ENCODE measurements around the gene MGAT4A. TPM values are rescaled to one million over a fixed set of nuclear protein-coding genes. Genes with fewer than 3 reads are reported as not detected.
A peak's percentile ranks its signal among the peaks of the same experiment; 100 is the strongest.

The MGAT4A gene
- total RNA-seq, 2 experiments from 2014 or later, result 200 to 204 TPM

GRCh38 chr2:98743835-98744234, 12.9 kb upstream of the MGAT4A start:
- CTCF ChIA-PET, result interaction anchor here (0.9 to 1.1 kb wide), 2 partner anchors 13 to 94 kb away, joined by 3 read pairs; no protein-coding TSS in a partner anchor
- Mint-ChIP-seq H3K36me3 (ENCODE audit: low read depth) (no peaks in the 10 kb centered on the region), H3K4me1 (ENCODE audit: low read depth) (peaks cover 77% of the 10 kb centered on the region), H3K27ac (peak overlapping the region; percentile 49), H3K9me3 (no peaks in the 10 kb centered on the region), H3K4me3 (no peak overlapping the region), H3K27me3 (no peaks in the 10 kb centered on the region)
- peaks cover 44% of the 10 kb centered on the region for H3K4me1 ChIP-seq (ENCODE audit: insufficient read depth, low read length)
- intact Hi-C loops (cut with DNase I, micrococcal nuclease), result loop anchor here in 1 of 2 experiments (2.0 kb wide), 1 partner anchor 17 kb away; no protein-coding TSS in a partner anchor
- H3K27me3 ChIP-seq (ENCODE audit: control insufficient read depth in 1 of 2, insufficient read depth in 2 of 2, low read length in 2 of 2), result no peaks in the 10 kb centered on the region
- DNase-seq (peak in 1 of 14 experiments; percentile 57), ATAC-seq (ENCODE audit: poor library complexity) (peak; percentile 59)
- TF ChIP-seq, protein P1, sequence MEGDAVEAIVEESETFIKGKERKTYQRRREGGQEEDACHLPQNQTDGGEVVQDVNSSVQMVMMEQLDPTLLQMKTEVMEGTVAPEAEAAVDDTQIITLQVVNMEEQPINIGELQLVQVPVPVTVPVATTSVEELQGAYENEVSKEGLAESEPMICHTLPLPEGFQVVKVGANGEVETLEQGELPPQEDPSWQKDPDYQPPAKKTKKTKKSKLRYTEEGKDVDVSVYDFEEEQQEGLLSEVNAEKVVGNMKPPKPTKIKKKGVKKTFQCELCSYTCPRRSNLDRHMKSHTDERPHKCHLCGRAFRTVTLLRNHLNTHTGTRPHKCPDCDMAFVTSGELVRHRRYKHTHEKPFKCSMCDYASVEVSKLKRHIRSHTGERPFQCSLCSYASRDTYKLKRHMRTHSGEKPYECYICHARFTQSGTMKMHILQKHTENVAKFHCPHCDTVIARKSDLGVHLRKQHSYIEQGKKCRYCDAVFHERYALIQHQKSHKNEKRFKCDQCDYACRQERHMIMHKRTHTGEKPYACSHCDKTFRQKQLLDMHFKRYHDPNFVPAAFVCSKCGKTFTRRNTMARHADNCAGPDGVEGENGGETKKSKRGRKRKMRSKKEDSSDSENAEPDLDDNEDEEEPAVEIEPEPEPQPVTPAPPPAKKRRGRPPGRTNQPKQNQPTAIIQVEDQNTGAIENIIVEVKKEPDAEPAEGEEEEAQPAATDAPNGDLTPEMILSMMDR (IDR thresholded peaks at IDR 0.05), result no peak
- H3K4me3 ChIP-seq (ENCODE audit: low read length), result no peak overlapping the region
- POLR2A ChIA-PET, result interaction anchor here (0.6 to 3.3 kb wide), 7 partner anchors 12 to 68 kb away, joined by 3 to 22 read pairs (median 5); partner anchors contain the start of gene MGAT4A
- no peaks in the 10 kb centered on the region for H3K36me3 ChIP-seq (ENCODE audit: insufficient read depth, low read length)
- H3K27ac ChIP-seq (ENCODE audit: low read depth in 1 of 2, low read length in 2 of 2), result no peak overlapping the region
- H3K9me3 ChIP-seq (ENCODE audit: control insufficient read depth in 1 of 2, insufficient read depth in 1 of 2, low read length in 2 of 2), result peaks cover 0 to 5% of the 10 kb centered on the region in 2 experiments

- ATAC-seq (ENCODE audit: poor library complexity) (no peak), DNase-seq (no peak)
- peaks cover 87% of the 10 kb centered on the region for H3K4me1 Mint-ChIP-seq (ENCODE audit: low read depth)
- ChIA-PET CTCF (interaction anchor here (0.7 to 2.4 kb wide), 2 partner anchors 19 to 125 kb away, joined by 3 to 7 read pairs; no protein-coding TSS in a partner anchor), POLR2A (interaction anchor here (15.5 kb wide), 1 partner anchor 32 kb away, joined by 414 read pairs; no protein-coding TSS in a partner anchor)
- H3K27ac ChIP-seq (ENCODE audit: low read depth in 1 of 2, low read length in 2 of 2), result no peak overlapping the region
- H3K27me3 Mint-ChIP-seq, result no peaks in the 10 kb centered on the region
- no peak overlapping the region for H3K4me3 Mint-ChIP-seq
- intact Hi-C loops (cut with DNase I, micrococcal nuclease), result loop anchor here in 1 of 2 experiments (10.0 kb wide), 1 partner anchor 274 kb away; no protein-coding TSS in a partner anchor
- peaks cover 58% of the 10 kb centered on the region for H3K4me1 ChIP-seq (ENCODE audit: insufficient read depth, low read length)
- H3K9me3 ChIP-seq (ENCODE audit: control insufficient read depth in 1 of 2, insufficient read depth in 1 of 2, low read length in 2 of 2), result no peaks in the 10 kb centered on the region
- peak overlapping the region; percentile 100 for H3K27ac Mint-ChIP-seq
- H3K4me3 ChIP-seq (ENCODE audit: low read length), result no peak overlapping the region
- no peaks in the 10 kb centered on the region for H3K36me3 Mint-ChIP-seq (ENCODE audit: low read depth)
- H3K9me3 Mint-ChIP-seq, result no peaks in the 10 kb centered on the region
- no peaks in the 10 kb centered on the region for H3K36me3 ChIP-seq (ENCODE audit: insufficient read depth, low read length)
- no peaks in the 10 kb centered on the region for H3K27me3 ChIP-seq (ENCODE audit: control insufficient read depth in 1 of 2, insufficient read depth in 2 of 2, low read length in 2 of 2)
- TF ChIP-seq, protein P1 (IDR thresholded peaks at IDR 0.05), result no peak
Measured at GRCh38 chr2:98739020-98739419, 8.1 kb upstream of the MGAT4A start.

- ChIA-PET POLR2A (interaction anchor here (0.8 to 15.5 kb wide), 4 partner anchors 8 to 33 kb away, joined by 3 to 414 read pairs (median 6); no protein-coding TSS in a partner anchor), CTCF (interaction anchor here (0.9 to 2.4 kb wide), 2 partner anchors 20 to 33 kb away, joined by 4 to 7 read pairs; no protein-coding TSS in a partner anchor)
- intact Hi-C loops (cut with DNase I, micrococcal nuclease), result loop anchor here in 1 of 2 experiments (10.0 kb wide), 1 partner anchor 274 kb away; no protein-coding TSS in a partner anchor
- H3K27ac Mint-ChIP-seq, result peak overlapping the region; percentile 100
- H3K27ac ChIP-seq (ENCODE audit: low read depth in 1 of 2, low read length in 2 of 2), result no peak overlapping the region
- no peak overlapping the region for H3K4me3 ChIP-seq (ENCODE audit: low read length)
- no peaks in the 10 kb centered on the region for H3K36me3 ChIP-seq (ENCODE audit: insufficient read depth, low read length)
- ATAC-seq (ENCODE audit: poor library complexity), result no peak
- no peaks in the 10 kb centered on the region for H3K9me3 ChIP-seq (ENCODE audit: control insufficient read depth in 1 of 2, insufficient read depth in 1 of 2, low read length in 2 of 2)
- TF ChIP-seq, protein P1 (IDR thresholded peaks at IDR 0.05), result no peak
- peaks cover 87% of the 10 kb centered on the region for H3K4me1 Mint-ChIP-seq (ENCODE audit: low read depth)
- DNase-seq, result no peak
- H3K36me3 Mint-ChIP-seq (ENCODE audit: low read depth), result no peaks in the 10 kb centered on the region
- no peak overlapping the region for H3K4me3 Mint-ChIP-seq
- no peaks in the 10 kb centered on the region for H3K27me3 Mint-ChIP-seq
- no peaks in the 10 kb centered on the region for H3K27me3 ChIP-seq (ENCODE audit: control insufficient read depth in 1 of 2, insufficient read depth in 2 of 2, low read length in 2 of 2)
- peaks cover 60% of the 10 kb centered on the region for H3K4me1 ChIP-seq (ENCODE audit: insufficient read depth, low read length)
- no peaks in the 10 kb centered on the region for H3K9me3 Mint-ChIP-seq
Measured at GRCh38 chr2:98738304-98738703, 7.4 kb upstream of the MGAT4A start.
